AG04450 (cell line): ENCODE data around the gene CERCAM. TPM values are rescaled to one million over a fixed set of nuclear protein-coding genes. Genes with fewer than 3 reads are reported as not detected.

Experiments
- CTCF ChIA-PET: fragments of 300-600, 350-600 bp; formaldehyde crosslinking; extraction: SDS; loops from one replicate; lab custom pipeline; 2022; ENCODE audit warnings: antibody characterized with exemption, inconsistent platforms; lab: Charles Lee
- POLR2A ChIA-PET: fragments of 350-600 bp; formaldehyde crosslinking; extraction: SDS; loops from one replicate; lab custom pipeline; 2021; ENCODE audit warnings: antibody characterized with exemption, inconsistent platforms; lab: Yijun Ruan, JAX
- DNase-seq: peaks from one replicate; pipeline ENCODE4 v3.0.0-alpha.2; 2011; ENCODE audit warnings: low read depth, low spot score
- H3K27ac ChIP-seq: one replicate; pipeline ENCODE4 v1.5.1; 2012; ENCODE audit warnings: low read depth, low read length, control low read depth
- H3K27me3 ChIP-seq: one replicate; pipeline ENCODE4 v1.6.0; 2012; ENCODE audit warnings: low read length; ENCODE audit not compliant: control insufficient read depth, insufficient read depth
- H3K4me3 ChIP-seq: 2 replicates; pipeline ENCODE4 v1.5.1; 2011; ENCODE audit warnings: mild to moderate bottlenecking, low read depth, low read length, control low read depth
- H3K9me3 ChIP-seq: 2 replicates; pipeline ENCODE4 v1.5.1; 2012; ENCODE audit warnings: low read length; ENCODE audit not compliant: control insufficient read depth, insufficient read depth
- polyA plus RNA-seq: library from polyadenylated mRNA; depleted of rRNA; stranded (reverse); fragments of >200 nt; gene quantifications from 2 replicates; pipeline ENCODE4 v1.2.3, GENCODE V29; 2011
- TF ChIP-seq, protein P1 (sequence below): IDR thresholded peaks from 2 replicates; pipeline ENCODE4 v1.5.1; 2011; ENCODE audit warnings: low read depth, low read length, control low read depth, inconsistent platforms

Gene CERCAM
- polyA plus RNA-seq, 1 experiment, result 54.9 TPM

DNA sequence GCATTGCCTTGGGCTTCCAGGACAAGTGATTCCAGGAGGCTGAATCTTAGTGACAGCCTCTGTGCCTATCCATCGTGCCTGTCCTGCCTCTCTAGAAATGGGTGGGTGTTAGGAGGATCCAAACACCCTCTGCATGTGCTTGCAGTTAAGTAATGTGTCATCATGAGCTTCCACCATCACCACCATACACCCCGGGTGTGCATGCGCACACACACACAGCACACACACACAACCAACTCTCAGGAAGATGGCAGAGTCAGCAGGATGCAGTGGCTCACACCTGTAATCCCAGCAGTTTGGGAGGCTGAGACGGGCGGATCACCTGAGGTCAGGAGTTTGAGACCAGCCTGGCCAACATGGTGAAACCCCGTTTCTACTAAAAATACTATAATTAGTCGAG is 22.8 kb upstream of the CERCAM start:
- TF ChIP-seq, protein P1, sequence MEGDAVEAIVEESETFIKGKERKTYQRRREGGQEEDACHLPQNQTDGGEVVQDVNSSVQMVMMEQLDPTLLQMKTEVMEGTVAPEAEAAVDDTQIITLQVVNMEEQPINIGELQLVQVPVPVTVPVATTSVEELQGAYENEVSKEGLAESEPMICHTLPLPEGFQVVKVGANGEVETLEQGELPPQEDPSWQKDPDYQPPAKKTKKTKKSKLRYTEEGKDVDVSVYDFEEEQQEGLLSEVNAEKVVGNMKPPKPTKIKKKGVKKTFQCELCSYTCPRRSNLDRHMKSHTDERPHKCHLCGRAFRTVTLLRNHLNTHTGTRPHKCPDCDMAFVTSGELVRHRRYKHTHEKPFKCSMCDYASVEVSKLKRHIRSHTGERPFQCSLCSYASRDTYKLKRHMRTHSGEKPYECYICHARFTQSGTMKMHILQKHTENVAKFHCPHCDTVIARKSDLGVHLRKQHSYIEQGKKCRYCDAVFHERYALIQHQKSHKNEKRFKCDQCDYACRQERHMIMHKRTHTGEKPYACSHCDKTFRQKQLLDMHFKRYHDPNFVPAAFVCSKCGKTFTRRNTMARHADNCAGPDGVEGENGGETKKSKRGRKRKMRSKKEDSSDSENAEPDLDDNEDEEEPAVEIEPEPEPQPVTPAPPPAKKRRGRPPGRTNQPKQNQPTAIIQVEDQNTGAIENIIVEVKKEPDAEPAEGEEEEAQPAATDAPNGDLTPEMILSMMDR, result no peak
- no peak for DNase-seq
- Histone ChIP-seq H3K4me3 (no peak overlapping the region), H3K27me3 (peaks cover 8% of the 10 kb centered on the region), H3K9me3 (no peaks in the 10 kb centered on the region; the same call in 1 of the 2 replicates), H3K27ac (no peak overlapping the region)
- CTCF ChIA-PET, result no interaction called here
- POLR2A ChIA-PET, result no interaction called here

- ChIA-PET CTCF (no interaction called here), POLR2A (no interaction called here)
- Histone ChIP-seq H3K27me3 (peaks cover 8% of the 10 kb centered on the region), H3K27ac (no peak overlapping the region), H3K9me3 (no peaks in the 10 kb centered on the region), H3K4me3 (no peak overlapping the region)
- TF ChIP-seq, protein P1, result no peak
- no peak for DNase-seq
Measured at GRCh38 chr9:128399861-128400260, 20.8 kb upstream of the CERCAM start.

DNA sequence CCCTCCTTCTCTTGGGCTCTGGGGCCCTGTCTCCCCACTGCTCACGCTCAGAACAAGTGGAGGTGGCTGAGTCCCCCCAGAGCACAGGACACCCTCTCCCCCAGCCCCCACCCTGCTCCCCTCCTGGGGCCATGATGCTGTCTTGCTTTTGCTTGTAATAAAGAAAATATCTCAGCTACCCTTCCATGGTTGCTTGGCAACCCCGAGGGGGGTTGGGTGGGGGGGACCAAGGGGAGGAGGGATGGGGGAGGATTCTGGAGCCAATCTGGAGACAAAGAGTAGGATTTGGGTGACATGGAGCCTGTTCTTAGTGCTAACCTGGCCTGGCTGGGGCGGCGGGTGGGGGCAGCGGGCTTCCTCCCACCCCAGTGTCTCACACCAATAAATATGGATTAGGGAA is 16.1 kb upstream of the CERCAM start:
- H3K27me3 ChIP-seq, result peaks cover 4% of the 10 kb centered on the region
- ChIA-PET POLR2A (no interaction called here), CTCF (interaction anchor here (0.6 kb wide), 1 partner anchor 101 kb away, joined by 4 read pairs; no protein-coding TSS in a partner anchor)
- TF ChIP-seq, protein P1, result no peak
- no peaks in the 10 kb centered on the region; the same call in 1 of the 2 replicates for H3K9me3 ChIP-seq
- H3K27ac ChIP-seq, result no peak overlapping the region
- no peak for DNase-seq
- H3K4me3 ChIP-seq, result no peak overlapping the region

GRCh38 chr9:128405077-128405779 is 15.4 kb upstream of the CERCAM start:
- POLR2A ChIA-PET, result no interaction called here
- CTCF ChIA-PET, result interaction anchor here (0.6 kb wide), 1 partner anchor 101 kb away, joined by 4 read pairs; no protein-coding TSS in a partner anchor
- H3K4me3 ChIP-seq, result no peak overlapping the region
- DNase-seq, result no peak
- H3K27ac ChIP-seq, result no peak overlapping the region
- peaks cover 4% of the 10 kb centered on the region for H3K27me3 ChIP-seq
- H3K9me3 ChIP-seq, result no peaks in the 10 kb centered on the region; the same call in 1 of the 2 replicates
- TF ChIP-seq, protein P1, result no peak

DNA sequence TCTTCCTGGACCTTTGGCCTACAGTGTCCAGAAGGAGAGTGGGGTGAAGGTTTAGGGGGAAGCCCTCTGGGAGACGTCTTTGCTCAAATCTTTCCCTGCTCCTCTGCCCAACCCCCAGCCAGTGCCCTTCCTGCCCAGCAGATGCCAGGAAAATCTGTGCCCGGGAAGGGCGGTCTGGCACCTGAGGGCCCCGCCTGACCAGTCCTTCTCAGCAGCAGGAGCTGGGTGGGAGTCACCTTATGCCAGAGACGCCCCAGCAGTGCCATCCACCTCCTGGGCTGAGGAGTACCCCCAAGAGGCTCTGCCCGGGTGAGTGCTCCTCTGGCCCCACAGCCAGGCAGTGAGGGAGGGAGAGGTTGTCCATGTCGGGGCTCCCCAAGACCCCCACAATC is 14.9 kb upstream of the CERCAM start:
- CTCF ChIA-PET, result interaction anchor here (2.0 to 2.7 kb wide), 2 partner anchors 14 to 44 kb away, joined by 8 to 23 read pairs; partner anchors contain the start of gene CERCAM
- no peak for DNase-seq
- H3K27ac ChIP-seq, result no peak overlapping the region

More for the DNA sequence above, 14.9 kb upstream of the CERCAM start:
- POLR2A ChIA-PET, result no interaction called here
- H3K27me3 ChIP-seq, result peaks cover 4% of the 10 kb centered on the region
- TF ChIP-seq, protein P1, result no peak
- no peaks in the 10 kb centered on the region; the same call in 1 of the 2 replicates for H3K9me3 ChIP-seq
- no peak overlapping the region for H3K4me3 ChIP-seq
